ENCODE measurements around the gene ITGB3BP. TPM values are rescaled to one million over a fixed set of nuclear protein-coding genes. Genes with fewer than 3 reads are reported as not detected.
A peak's percentile ranks its signal among the peaks of the same experiment; 100 is the strongest.

The ITGB3BP gene
- total RNA-seq, 1 experiment from 2014 or later, result 44.8 TPM

DNA sequence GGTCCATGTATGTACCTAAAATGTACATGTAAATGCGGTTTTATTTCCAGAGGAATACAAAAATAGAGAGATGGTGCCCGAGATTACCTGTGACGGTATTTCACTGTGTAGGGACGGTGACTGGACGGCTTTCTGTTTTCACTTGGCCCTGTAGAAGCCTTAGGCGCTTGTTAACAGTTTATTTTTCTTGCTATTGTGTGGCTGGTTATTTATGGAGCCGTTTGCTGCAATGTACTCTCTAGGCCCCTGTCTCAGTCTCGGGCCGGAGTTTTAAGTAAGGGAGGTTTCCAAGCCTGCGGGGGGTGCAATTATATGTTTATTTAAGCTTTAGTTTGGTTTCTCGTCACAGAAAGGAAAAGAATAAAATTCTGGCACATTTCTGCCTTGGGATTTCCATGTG lies 713 bp upstream of the ITGB3BP start:
- H3K4me1 ChIP-seq (ENCODE audit: insufficient read depth, low read length), result peaks cover 24% of the 10 kb centered on the region
- intact Hi-C loops (cut with micrococcal nuclease), result loop anchor here (5.0 kb wide), 1 partner anchor 156 kb away; the partner anchor contains the start of gene ALG6
- peak overlapping the region; percentile 92 for H3K9ac ChIP-seq (ENCODE audit: low read length)
- peak overlapping the region; percentile 87 for H3K4me2 ChIP-seq (ENCODE audit: low read length)
- ChIA-PET CTCF (no interaction called here), POLR2A (ENCODE audit: unreplicated experiment) (interaction anchor here (0.6 kb wide), 1 partner anchor 192 kb away, joined by 10 read pairs; no protein-coding TSS in a partner anchor)
- peak overlapping the region; percentile 86 for H3K27ac ChIP-seq (ENCODE audit: low read length)
- H3K79me2 ChIP-seq (ENCODE audit: low read length), result peaks cover 45% of the 10 kb centered on the region
- H4K20me1 ChIP-seq (ENCODE audit: low read length), result no peaks in the 10 kb centered on the region
- H3K27me3 ChIP-seq (ENCODE audit: low read length), result no peaks in the 10 kb centered on the region
- DNase-seq (no peak), ATAC-seq (peak; percentile 34)
- no peaks in the 10 kb centered on the region for H3K9me2 ChIP-seq (replicated peaks; ENCODE audit: low read length)
- H3K36me3 ChIP-seq (ENCODE audit: low read depth, low read length), result no peaks in the 10 kb centered on the region
- BruUV-seq (replicated peaks), result TSS peak; percentile 78
- no peaks in the 10 kb centered on the region for H3K9me3 ChIP-seq (ENCODE audit: low read length)
- no peak for TF ChIP-seq EZH2phosphoT487 (IDR thresholded peaks at IDR 0.05; ENCODE audit: borderline replicate concordance, low read length)
- TF ChIP-seq EZH2 (IDR thresholded peaks at IDR 0.05; ENCODE audit: low read length, unreplicated experiment), result no peak
- no peak for TF ChIP-seq CTCF (conservative IDR thresholded peaks at IDR 0.05; ENCODE audit: low read depth, low read length)
- H2AFZ ChIP-seq (ENCODE audit: low read length), result peak overlapping the region; percentile 98
- H3F3A ChIP-seq (ENCODE audit: low read length, unreplicated experiment), result no peaks in the 10 kb centered on the region
- H3K4me3 ChIP-seq (ENCODE audit: low read length), result peak overlapping the region; percentile 90

- Histone ChIP-seq H3K27ac (ENCODE audit: low read length) (no peak overlapping the region), H3K79me2 (ENCODE audit: low read length) (peaks cover 30% of the 10 kb centered on the region), H2AFZ (ENCODE audit: low read length) (no peak overlapping the region), H3F3A (ENCODE audit: low read length, unreplicated experiment) (no peaks in the 10 kb centered on the region), H4K20me1 (ENCODE audit: low read length) (no peaks in the 10 kb centered on the region), H3K4me3 (ENCODE audit: low read length) (no peak overlapping the region), H3K4me2 (ENCODE audit: low read length) (no peak overlapping the region), H3K4me1 (ENCODE audit: insufficient read depth, low read length) (peaks cover 7% of the 10 kb centered on the region), H3K9ac (ENCODE audit: low read length) (no peak overlapping the region), H3K36me3 (ENCODE audit: low read depth, low read length) (no peaks in the 10 kb centered on the region; the same call in 1 of the 2 replicates), H3K9me3 (ENCODE audit: low read length) (no peaks in the 10 kb centered on the region), H3K9me2 (replicated peaks; ENCODE audit: low read length) (no peaks in the 10 kb centered on the region), H3K27me3 (ENCODE audit: low read length) (no peaks in the 10 kb centered on the region)
- BruUV-seq (replicated peaks), result no TSS peak
- DNase-seq, result no peak
- TF ChIP-seq EZH2phosphoT487 (IDR thresholded peaks at IDR 0.05; ENCODE audit: borderline replicate concordance, low read length) (no peak), CTCF (conservative IDR thresholded peaks at IDR 0.05; ENCODE audit: low read depth, low read length) (no peak), EZH2 (IDR thresholded peaks at IDR 0.05; ENCODE audit: low read length, unreplicated experiment) (no peak)
- POLR2A ChIA-PET (ENCODE audit: unreplicated experiment), result no interaction called here
- intact Hi-C loops (cut with micrococcal nuclease), result no loop called here
- CTCF ChIA-PET, result interaction anchor here (0.6 kb wide), 1 partner anchor 41 kb away, joined by 3 read pairs; no protein-coding TSS in a partner anchor
- ATAC-seq, result no peak
Measured at GRCh38 chr1:63516629-63517028, 6.4 kb downstream of the ITGB3BP start.

DNA sequence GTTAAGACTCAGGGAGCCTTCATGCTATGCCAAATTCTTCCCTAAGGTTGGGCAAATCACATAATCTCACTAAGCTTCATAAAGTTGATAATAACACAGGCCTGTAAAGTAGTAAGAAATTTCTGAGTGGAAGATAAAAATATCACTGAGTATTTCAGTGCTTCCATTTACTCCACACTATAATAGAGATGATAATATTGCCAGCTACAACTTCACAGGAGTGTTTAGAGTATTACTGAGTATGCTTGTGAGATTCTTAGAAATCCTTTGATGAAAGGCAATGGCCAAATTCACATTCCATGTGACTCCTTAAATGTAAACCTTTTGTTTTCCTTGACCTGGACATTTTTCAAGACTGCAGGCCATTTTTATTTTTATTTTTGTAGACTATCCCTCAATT lies 10.4 kb downstream of the ITGB3BP start:
- H2AFZ ChIP-seq (ENCODE audit: low read length), result no peak overlapping the region
- no TSS peak for BruUV-seq (replicated peaks)
- no peaks in the 10 kb centered on the region for H3F3A ChIP-seq (ENCODE audit: low read length, unreplicated experiment)
- H3K36me3 ChIP-seq (ENCODE audit: low read depth, low read length), result peaks cover 12% of the 10 kb centered on the region
- no peaks in the 10 kb centered on the region for H3K4me1 ChIP-seq (ENCODE audit: insufficient read depth, low read length)
- intact Hi-C loops (cut with micrococcal nuclease), result no loop called here
- CTCF ChIA-PET, result no interaction called here
- no peaks in the 10 kb centered on the region for H3K9me3 ChIP-seq (ENCODE audit: low read length)
- no peak overlapping the region for H3K9ac ChIP-seq (ENCODE audit: low read length)
- DNase-seq (no peak), ATAC-seq (no peak)
- H3K9me2 ChIP-seq (replicated peaks; ENCODE audit: low read length), result no peaks in the 10 kb centered on the region
- H3K4me2 ChIP-seq (ENCODE audit: low read length), result no peak overlapping the region
- POLR2A ChIA-PET (ENCODE audit: unreplicated experiment), result no interaction called here
- no peak overlapping the region for H3K4me3 ChIP-seq (ENCODE audit: low read length)
- H3K27ac ChIP-seq (ENCODE audit: low read length), result no peak overlapping the region
- TF ChIP-seq CTCF (conservative IDR thresholded peaks at IDR 0.05; ENCODE audit: low read depth, low read length) (no peak), EZH2 (IDR thresholded peaks at IDR 0.05; ENCODE audit: low read length, unreplicated experiment) (no peak), EZH2phosphoT487 (IDR thresholded peaks at IDR 0.05; ENCODE audit: borderline replicate concordance, low read length) (no peak)
- no peaks in the 10 kb centered on the region for H3K27me3 ChIP-seq (ENCODE audit: low read length)
- H3K79me2 ChIP-seq (ENCODE audit: low read length), result peaks cover 10% of the 10 kb centered on the region
- no peaks in the 10 kb centered on the region for H4K20me1 ChIP-seq (ENCODE audit: low read length)
